HG03342 (cell line): Measurements from ENCODE around the gene ZBTB17.
"Not testable (repeated sequence)": the region's sequence is repeated elsewhere in the genome, so short reads cannot be mapped to it uniquely, and the experiment has no call there.

Experiments
- ATAC-seq: cut with Tn5 transposase; IDR thresholded peaks from one replicate; pipeline ENCODE4 v1.9.1; 2021; ENCODE audit warnings: mild to moderate bottlenecking, moderate library complexity; ENCODE audit not compliant: unreplicated experiment

ZBTB17 gene

GRCh38 chr1:15939181-15940109, 36.5 kb downstream of the ZBTB17 start:
- ATAC-seq, result no peak

- ATAC-seq, result no peak
Measured at GRCh38 chr1:15938628-15939161, 37.2 kb downstream of the ZBTB17 start.

- no peak for ATAC-seq
Measured at GRCh38 chr1:15937706-15938168, 38.2 kb downstream of the ZBTB17 start.

DNA sequence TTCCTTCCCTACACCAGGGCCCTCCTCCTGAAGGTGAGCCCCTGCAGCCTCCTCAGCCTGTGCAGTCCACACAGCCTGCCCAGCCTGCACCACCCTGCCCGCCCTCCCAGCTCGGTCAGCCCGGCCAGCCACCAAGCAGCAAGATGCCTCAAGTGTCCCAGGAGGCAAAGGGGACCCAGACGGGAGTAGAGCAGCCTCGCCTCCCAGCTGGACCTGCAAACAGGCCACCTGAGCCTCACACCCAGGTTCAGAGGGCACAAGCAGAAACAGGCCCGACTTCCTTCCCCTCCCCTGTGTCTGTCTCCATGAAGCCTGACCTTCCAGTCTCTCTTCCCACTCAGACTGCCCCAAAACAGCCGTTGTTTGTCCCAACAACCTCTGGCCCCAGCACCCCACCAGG, 38.8 kb downstream of the ZBTB17 start:
- ATAC-seq, result no peak

DNA sequence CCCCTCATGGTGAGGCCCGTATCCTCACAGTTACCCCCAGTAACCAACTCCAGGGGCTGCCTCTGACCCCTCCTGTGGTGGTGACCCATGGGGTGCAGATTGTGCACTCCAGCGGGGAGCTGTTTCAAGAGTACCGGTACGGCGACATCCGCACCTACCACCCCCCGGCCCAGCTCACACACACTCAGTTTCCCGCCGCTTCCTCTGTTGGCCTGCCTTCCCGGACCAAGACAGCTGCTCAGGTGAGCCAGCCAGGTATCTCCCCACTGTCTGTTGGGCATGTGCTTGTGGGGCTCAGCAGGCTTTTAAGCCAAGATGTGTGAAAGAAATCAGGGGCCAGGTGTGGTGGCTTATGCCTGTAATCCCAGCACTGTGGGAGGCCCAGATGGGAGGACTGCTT, 39.9 kb downstream of the ZBTB17 start:
- ATAC-seq, result no peak

DNA sequence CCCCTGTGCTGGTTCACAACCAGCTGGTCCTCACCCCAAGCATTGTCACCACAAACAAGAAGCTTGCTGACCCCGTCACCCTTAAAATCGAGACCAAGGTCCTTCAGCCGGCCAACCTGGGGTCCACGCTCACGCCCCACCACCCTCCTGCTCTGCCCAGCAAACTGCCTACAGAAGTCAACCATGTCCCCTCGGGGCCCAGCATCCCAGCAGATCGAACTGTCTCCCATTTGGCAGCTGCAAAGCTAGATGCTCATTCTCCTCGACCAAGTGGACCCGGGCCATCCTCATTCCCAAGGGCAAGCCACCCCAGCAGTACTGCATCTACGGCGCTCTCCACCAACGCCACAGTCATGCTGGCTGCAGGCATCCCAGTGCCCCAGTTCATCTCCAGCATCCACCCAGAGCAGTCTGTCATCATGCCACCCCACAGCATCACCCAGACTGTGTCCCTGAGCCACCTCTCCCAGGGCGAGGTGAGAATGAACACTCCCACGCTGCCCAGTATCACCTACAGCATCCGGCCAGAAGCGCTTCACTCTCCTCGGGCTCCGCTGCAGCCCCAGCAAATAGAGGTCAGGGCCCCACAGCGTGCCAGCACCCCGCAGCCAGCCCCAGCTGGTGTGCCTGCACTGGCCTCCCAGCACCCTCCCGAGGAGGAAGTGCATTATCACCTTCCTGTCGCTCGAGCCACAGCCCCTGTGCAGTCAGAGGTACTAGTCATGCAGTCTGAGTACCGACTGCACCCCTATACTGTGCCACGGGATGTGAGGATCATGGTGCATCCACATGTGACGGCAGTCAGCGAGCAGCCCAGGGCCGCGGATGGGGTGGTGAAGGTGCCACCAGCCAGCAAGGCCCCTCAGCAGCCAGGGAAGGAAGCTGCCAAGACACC, 40.6 kb downstream of the ZBTB17 start:
- no peak for ATAC-seq

- ATAC-seq, result no peak
Measured at GRCh38 chr1:15934211-15935055, 41.5 kb downstream of the ZBTB17 start.

- ATAC-seq, result no peak
Measured at GRCh38 chr1:15933684-15934083, 42.2 kb downstream of the ZBTB17 start.

GRCh38 chr1:15932612-15933011, 43.3 kb downstream of the ZBTB17 start:
- ATAC-seq, result no peak

GRCh38 chr1:15931884-15932283, 44.0 kb downstream of the ZBTB17 start:
- ATAC-seq, result no peak

DNA sequence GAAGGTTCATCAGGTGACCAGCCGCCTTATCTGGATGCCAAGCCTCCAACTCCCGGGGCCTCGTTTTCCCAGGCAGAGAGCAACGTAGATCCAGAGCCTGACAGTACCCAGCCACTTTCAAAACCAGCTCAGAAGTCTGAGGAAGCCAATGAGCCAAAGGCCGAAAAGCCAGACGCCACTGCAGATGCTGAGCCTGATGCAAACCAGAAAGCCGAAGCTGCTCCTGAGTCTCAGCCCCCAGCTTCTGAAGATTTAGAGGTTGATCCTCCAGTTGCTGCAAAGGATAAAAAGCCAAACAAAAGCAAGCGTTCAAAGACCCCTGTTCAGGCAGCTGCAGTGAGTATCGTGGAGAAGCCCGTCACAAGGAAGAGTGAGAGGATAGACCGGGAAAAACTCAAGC, 44.5 kb downstream of the ZBTB17 start:
- ATAC-seq, result no peak

GRCh38 chr1:15928971-15929965, 46.6 kb downstream of the ZBTB17 start:
- no peak for ATAC-seq

DNA sequence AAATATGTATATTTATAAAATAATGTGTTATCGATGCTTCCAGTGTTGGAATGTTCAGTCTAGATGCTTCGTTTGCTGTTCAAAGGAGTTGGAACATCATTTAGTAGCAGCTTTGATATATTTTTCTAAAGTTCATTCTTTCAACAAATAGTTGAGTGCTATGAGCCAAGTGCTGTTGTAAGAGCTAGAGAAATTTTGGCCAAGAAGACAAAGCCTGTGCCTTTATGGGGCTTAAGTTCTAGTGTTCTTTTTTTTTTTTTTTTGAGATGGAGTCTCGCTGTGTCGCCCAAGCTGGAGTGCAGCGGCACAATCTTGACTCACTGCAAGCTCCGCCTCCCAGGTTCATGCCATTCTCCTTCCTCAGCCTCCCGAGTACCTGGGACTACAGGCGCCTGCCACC, 49.5 kb downstream of the ZBTB17 start:
- not testable (repeated sequence) for ATAC-seq

DNA sequence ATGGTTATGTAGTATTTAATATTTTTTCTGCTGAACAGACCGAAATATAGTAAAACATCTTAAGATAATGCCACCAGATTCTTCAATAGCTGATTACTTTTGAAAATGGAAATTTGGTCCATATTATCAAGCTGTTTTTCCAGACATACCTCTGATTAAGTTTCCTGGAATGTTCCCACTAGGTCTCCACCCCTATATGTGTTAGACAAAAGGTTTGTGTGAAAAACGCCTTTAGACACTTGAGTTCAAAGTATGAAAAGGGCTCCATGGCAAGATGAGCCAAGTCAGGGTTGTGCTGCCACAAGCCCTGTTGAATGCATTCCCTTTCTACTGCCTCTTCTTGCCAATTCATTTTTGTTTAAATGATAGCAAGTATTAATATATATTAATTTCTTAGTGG, 52.7 kb downstream of the ZBTB17 start:
- no peak for ATAC-seq

DNA sequence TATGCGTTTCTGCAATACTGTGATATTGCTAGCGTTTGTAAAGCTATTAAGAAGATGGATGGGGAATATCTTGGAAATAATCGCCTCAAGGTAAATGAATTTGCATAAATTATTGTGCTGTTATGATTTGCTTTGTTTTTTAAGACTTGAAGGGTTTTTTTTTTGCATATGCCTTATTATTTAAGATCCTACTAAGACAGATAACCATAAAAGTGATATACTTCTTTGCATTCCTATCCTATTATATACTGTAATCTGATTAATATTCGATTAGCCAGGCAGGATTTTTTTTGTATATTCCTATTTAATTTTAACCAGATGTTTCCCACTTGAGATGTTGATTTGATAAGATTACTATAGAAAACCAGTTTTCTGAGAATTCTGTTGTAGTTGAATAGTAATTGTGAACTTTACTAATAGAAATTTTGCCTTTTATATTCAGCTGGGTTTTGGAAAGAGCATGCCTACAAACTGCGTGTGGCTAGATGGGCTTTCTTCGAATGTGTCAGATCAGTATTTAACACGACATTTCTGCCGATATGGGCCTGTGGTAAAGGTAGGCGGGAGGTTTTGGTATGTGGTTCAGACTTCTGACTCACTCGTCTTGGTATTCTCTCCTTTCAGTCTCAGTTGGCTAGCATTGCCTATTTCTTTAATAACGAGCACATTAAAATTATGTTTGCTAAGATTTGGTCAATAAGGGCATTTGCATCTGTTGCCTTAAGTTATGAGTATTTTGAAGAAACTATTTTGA, 56.8 kb downstream of the ZBTB17 start:
- ATAC-seq, result no peak

DNA sequence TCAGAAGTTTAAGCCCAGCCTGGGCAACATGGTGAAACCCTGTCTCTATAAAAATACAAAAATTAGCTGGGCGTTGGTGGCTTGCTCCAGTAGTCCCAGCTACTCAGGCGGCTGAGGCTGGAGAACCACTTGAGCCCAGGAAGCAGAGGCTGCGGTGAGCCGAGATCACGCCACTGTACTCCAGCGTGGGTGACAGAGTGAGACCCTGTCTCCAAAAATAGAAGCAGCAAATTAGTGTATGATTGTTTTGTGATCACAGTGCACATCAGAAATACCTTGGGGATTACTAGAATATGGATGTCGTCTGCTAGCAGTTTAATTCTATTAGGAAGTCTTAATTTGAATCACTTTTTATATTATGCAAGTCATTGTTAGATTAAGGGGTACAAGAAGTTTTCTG, 59.0 kb downstream of the ZBTB17 start:
- ATAC-seq, result peak; percentile 52

DNA sequence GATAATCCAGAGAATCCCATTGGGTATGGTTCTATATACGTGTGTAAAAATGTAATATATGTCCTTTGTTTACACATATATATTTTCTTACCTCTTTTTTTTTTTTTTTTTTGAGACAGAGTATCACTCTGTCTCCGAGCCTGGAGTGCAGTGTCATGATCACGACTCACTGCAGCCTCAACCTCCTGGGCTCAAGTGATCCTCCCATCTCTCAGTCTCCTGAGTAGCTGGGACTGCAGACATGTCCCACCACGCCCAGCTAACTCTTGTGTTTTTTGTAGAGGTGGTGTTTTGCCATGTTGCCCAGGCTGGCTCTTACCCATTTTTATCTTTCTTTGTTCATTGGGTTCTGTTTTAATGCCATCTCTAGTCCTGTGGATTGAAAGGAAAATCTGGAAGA, 59.5 kb downstream of the ZBTB17 start:
- ATAC-seq, result no peak

- no peak for ATAC-seq
Measured at GRCh38 chr1:15915991-15916390, 59.9 kb downstream of the ZBTB17 start.

DNA sequence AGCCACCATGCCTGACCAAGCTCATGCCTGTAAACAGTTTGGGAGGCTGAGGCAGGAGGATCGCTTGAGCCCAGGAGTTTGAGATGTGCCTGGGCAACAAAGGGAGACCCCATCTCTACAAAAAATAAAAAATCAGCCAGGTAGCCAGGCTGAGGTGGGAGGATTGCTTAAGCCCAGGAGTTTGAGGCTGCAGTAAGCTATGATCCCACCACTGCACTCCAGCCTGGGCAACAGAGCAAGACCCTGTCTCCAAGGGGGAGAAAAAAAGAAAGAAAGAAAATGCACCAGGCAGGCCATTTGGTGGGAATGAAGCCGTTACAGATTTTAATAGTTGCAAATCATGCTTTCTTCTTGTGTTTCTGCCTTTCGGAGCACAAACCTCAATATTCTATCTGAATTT, 62.3 kb downstream of the ZBTB17 start:
- ATAC-seq, result not testable (repeated sequence)
